Stomach (tissue), 9 donors: ENCODE data around the gene HAND1. TPM values are rescaled to one million over a fixed set of nuclear protein-coding genes. Genes with fewer than 3 reads are reported as not detected.
A peak's percentile ranks its signal among the peaks of the same experiment; 100 is the strongest.

Experiments used
- DNase-seq, 2 donors: peaks; one replicate each; pipeline versions ENCODE4 v3.0.0 to v3.0.0-alpha.2; 2013 to 2019
- H3K27ac ChIP-seq, 5 donors: fragments of 200-600 bp in 4 of 5; sonication (generic) in 4 of 5; one replicate each; pipeline ENCODE4 v1.5.1; 2013 to 2019; ENCODE audit warnings: mild to moderate bottlenecking in 1 of 5, moderate library complexity in 1 of 5
- H3K27me3 ChIP-seq, 3 donors: fragments of 200-600 bp; sonication (generic); one replicate each; pipeline ENCODE4 v1.5.1; 2017 to 2019; ENCODE audit warnings: mixed run types in 1 of 3
- H3K36me3 ChIP-seq, 4 donors: fragments of 200-600 bp; sonication (generic); 1 replicate in 3 of 4; 2 replicates in 1 of 4; pipeline ENCODE4 v1.5.1; 2016 to 2019
- H3K4me1 ChIP-seq, 4 donors: fragments of 200-600 bp; sonication (generic); one replicate each; pipeline ENCODE4 v1.5.1; 2016 to 2019
- H3K4me3 ChIP-seq, 4 donors: fragments of 200-600 bp; sonication (generic) in 3 of 4; one replicate each; pipeline ENCODE4 v1.5.1; 2016 to 2019; ENCODE audit warnings: mild to moderate bottlenecking in 1 of 4
- H3K9me3 ChIP-seq, 4 donors: fragments of 200-600 bp; sonication (generic); one replicate each; pipeline ENCODE4 v1.5.1; 2016 to 2019
- EP300 ChIP-seq: sonication (generic); formaldehyde crosslinking; IDR thresholded peaks from one replicate; pipeline ENCODE4 v1.6.1; 2017; ENCODE audit warnings: antibody characterized with exemption
- POLR2A ChIP-seq, 4 donors: fragments of 450-650 bp; IDR thresholded peaks; one replicate each; pipeline ENCODE4 v1.6.1; 2016; ENCODE audit warnings: antibody characterized with exemption in 4 of 4, control low read depth in 2 of 4, mild to moderate bottlenecking in 1 of 4, moderate library complexity in 1 of 4
- POLR2AphosphoS5 ChIP-seq, 3 donors: sonication (generic); formaldehyde crosslinking; IDR thresholded peaks; one replicate each; pipeline ENCODE4 v1.6.1; 2016; ENCODE audit warnings: antibody characterized with exemption in 3 of 3
- WGBS, 5 donors: extraction: QIAGEN DNeasy Blood & Tissue Kit in 3 of 5; methylation state at CpG; one replicate each; pipeline versions ENCODE4 v1.1.5 to v1.1.7; 2013 to 2018; 5-methylcytosine and 5-hydroxymethylcytosine counted together
- intact Hi-C: fragments of 100-400 bp; cut with DNase I; formaldehyde crosslinking; loops from one replicate; pipeline ENCODE4 v1.15.1; 2023; ENCODE audit warnings: low total_unique reads
- polyA plus RNA-seq, 3 donors: library from polyadenylated mRNA; stranded (reverse); fragments of 200-250 nt; gene quantifications; one replicate each; pipeline ENCODE4 v1.2.3, GENCODE V29; 2013
- total RNA-seq, 5 donors: library from RNA; depleted of rRNA; stranded (reverse); fragments of >200 nt; gene quantifications; one replicate each; pipeline versions ENCODE4 v1.1.0 to v1.2.3, GENCODE V29; 2014 to 2016
- TF ChIP-seq, protein P1 (sequence below), 7 experiments: fragments of 450-650 bp in 4 of 7; fragments of 200-600 bp in 3 of 7; sonication (generic) in 3 of 7; IDR thresholded peaks; one replicate each; pipeline ENCODE4 v1.5.1; 2016 to 2019; ENCODE audit warnings: antibody characterized with exemption in 7 of 7, control low read depth in 2 of 7, mild to moderate bottlenecking in 1 of 7
- donor health status: healthy with polysubstance abuse.
- donor health status: Bipolar disorder and iron deficiency.
- donor health status: healthy.

Gene HAND1
- total and polyA plus RNA-seq, 8 donors, result 32.2 TPM; not detected in 7

DNA sequence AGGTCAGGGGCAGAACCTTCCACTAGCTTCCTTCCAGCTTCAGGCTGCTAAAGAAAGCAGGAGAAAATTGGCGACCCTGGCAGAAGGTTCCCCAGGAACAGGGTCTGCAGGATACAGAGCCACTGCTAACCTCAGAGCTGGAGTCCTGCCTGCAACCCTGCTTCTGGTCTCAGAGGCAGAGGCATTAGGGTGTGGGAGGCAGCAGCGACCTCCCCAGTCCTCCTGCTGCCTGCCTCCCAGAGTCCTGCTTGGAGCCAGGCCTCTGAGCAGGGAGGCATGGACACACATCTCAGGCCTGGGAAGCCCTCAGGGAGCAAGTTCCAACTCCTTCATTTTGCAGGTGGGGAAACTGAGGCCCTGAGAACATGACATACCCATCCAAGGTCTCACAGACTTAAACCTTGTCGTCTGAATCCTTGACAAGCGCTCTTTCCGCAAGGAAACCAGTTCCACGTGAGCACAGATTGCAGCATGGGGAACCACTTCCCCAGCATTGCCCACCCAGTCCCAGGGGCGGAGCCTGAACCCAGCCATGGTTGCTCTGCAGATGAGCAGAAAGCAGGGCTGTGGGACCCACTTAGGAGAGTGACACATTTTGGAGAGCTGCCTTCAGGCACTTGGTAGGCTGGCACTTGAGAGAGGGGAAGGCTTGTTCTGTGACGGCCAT lies 28.2 kb upstream of the HAND1 start:
- no peaks in the 10 kb centered on the region for H3K9me3 ChIP-seq
- no peak for TF ChIP-seq EP300
- no peak for TF ChIP-seq POLR2A (IDR thresholded peaks at IDR 0.05)
- TF ChIP-seq, protein P1, sequence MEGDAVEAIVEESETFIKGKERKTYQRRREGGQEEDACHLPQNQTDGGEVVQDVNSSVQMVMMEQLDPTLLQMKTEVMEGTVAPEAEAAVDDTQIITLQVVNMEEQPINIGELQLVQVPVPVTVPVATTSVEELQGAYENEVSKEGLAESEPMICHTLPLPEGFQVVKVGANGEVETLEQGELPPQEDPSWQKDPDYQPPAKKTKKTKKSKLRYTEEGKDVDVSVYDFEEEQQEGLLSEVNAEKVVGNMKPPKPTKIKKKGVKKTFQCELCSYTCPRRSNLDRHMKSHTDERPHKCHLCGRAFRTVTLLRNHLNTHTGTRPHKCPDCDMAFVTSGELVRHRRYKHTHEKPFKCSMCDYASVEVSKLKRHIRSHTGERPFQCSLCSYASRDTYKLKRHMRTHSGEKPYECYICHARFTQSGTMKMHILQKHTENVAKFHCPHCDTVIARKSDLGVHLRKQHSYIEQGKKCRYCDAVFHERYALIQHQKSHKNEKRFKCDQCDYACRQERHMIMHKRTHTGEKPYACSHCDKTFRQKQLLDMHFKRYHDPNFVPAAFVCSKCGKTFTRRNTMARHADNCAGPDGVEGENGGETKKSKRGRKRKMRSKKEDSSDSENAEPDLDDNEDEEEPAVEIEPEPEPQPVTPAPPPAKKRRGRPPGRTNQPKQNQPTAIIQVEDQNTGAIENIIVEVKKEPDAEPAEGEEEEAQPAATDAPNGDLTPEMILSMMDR (IDR thresholded peaks at IDR 0.05), result no peak
- no peak for TF ChIP-seq POLR2AphosphoS5 (IDR thresholded peaks at IDR 0.05)
- no peaks in the 10 kb centered on the region for H3K4me1 ChIP-seq
- H3K36me3 ChIP-seq, result no peaks in the 10 kb centered on the region
- intact Hi-C loops, result no loop called here
- H3K4me3 ChIP-seq, result no peak overlapping the region
- peaks cover 0 to 52% (median 8%) of the 10 kb centered on the region in 3 donors for H3K27me3 ChIP-seq
- 73 to 87% (median 82%) methylated on average over 8 of the region's 8 CpGs for WGBS, 5 donors
- no peak overlapping the region for H3K27ac ChIP-seq
- DNase-seq, result no peak

DNA sequence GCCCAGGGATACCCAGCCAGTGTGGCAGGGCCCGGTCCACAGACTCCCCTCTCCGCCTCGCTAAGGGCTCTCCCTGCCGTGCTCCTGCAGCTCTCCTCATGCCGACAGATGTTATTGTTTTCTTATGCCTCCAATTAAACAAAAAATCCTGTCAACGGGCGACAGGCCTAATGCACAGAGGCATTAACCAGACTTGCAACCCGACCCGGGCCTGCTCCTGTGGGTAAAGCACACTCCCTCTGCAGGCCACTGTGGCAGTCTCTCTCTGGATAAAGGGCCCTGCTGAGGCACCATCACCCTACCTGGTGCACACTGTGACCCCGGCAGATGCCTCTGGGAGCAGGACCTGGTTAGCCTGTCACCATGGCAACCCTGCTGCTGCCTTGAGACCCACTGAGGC lies 27.5 kb upstream of the HAND1 start:
- no peaks in the 10 kb centered on the region for H3K9me3 ChIP-seq
- H3K4me1 ChIP-seq, result no peaks in the 10 kb centered on the region
- 54 to 73% (median 58%) methylated on average over 9 to 10 of the region's 10 CpGs for WGBS, 5 donors
- intact Hi-C loops, result no loop called here
- H3K4me3 ChIP-seq, result no peak overlapping the region
- TF ChIP-seq POLR2A (IDR thresholded peaks at IDR 0.05) (no peak), EP300 (no peak)
- TF ChIP-seq, protein P1 (IDR thresholded peaks at IDR 0.05), result no peak
- no peaks in the 10 kb centered on the region for H3K36me3 ChIP-seq
- peak in 1 of 2 donors; percentile 37 for DNase-seq
- H3K27me3 ChIP-seq, result peaks cover 0 to 51% (median 6%) of the 10 kb centered on the region in 3 donors
- no peak overlapping the region for H3K27ac ChIP-seq

DNA sequence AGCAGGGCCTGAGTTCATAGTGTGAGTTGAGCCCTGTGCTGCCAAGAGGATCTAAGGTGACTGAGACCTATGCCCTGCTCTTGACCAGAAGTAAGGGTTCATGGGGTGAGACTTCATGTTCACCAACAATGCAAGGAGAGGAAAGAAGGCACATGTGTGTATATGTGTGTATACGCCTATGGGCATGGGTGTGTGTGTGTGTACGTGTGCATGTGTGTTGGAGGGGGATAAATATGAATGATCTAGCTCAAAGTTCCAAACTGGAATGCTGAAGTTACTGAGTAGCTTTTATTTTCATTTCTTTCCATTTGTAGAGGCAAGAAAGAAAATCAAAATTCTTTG lies 25.6 kb upstream of the HAND1 start:
- WGBS, 5 donors, result 90 to 94% (median 93%) methylated on average over 2 of the region's 2 CpGs
- no peak overlapping the region for H3K4me3 ChIP-seq
- TF ChIP-seq POLR2AphosphoS5 (IDR thresholded peaks at IDR 0.05) (no peak), EP300 (no peak)
- DNase-seq, result no peak
- H3K36me3 ChIP-seq, result no peaks in the 10 kb centered on the region
- H3K4me1 ChIP-seq, result no peaks in the 10 kb centered on the region
- H3K27me3 ChIP-seq, result peaks cover 0 to 51% (median 4%) of the 10 kb centered on the region in 3 donors
- no peak overlapping the region for H3K27ac ChIP-seq
- H3K9me3 ChIP-seq, result no peaks in the 10 kb centered on the region
- intact Hi-C loops, result no loop called here

DNA sequence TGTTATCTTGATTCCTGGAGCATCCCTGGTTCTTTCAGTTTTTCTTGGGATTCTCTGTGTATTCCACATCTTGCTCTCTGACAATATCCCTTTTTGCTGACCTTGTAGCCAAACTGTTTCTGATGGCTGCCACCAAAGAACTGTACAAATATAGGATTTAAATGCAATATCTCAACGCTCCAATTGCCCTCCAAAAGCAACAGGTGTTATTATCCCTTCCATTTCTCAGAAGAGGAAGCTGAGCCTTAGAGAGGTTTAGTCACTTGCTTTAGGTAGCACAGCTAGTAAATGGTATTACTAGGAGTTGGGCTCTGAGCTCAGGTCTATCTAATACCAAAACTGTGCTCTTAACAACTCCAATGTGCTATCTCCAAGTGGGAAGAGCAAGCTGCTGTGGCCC lies 24.2 kb upstream of the HAND1 start:
- TF ChIP-seq EP300, result no peak
- no peak for TF ChIP-seq POLR2A (IDR thresholded peaks at IDR 0.05)
- TF ChIP-seq, protein P1 (IDR thresholded peaks at IDR 0.05), result no peak
- TF ChIP-seq POLR2AphosphoS5 (IDR thresholded peaks at IDR 0.05), result no peak
- intact Hi-C loops, result no loop called here
- H3K4me1 ChIP-seq, result no peaks in the 10 kb centered on the region
- H3K27ac ChIP-seq, result no peak overlapping the region
- DNase-seq, result no peak
- peaks cover 0 to 54% (median 4%) of the 10 kb centered on the region in 3 donors for H3K27me3 ChIP-seq
- H3K36me3 ChIP-seq, result no peaks in the 10 kb centered on the region
- H3K9me3 ChIP-seq, result no peaks in the 10 kb centered on the region
- WGBS, 5 donors, result 86 to 100% (median 88%) methylated on average over 1 of the region's 1 CpG
- no peak overlapping the region for H3K4me3 ChIP-seq

DNA sequence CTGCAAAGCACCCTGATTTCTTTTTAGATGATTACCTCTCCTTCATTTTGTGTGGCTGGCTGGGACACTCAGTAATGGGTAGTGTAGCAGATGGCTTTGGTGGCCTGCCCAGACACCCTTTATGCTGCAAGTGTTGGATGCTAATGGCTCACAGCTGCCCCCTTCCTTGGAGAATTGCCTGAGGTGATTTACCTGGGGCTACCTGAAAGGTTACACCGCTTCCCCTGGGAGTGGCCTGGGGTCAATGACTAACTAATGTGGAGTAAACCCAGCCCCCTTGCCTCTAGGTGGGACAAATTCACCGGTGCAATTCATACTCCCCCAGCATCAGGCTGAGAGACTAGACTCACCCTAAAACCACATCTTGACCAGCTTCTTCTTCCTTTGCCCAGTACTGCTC lies 23.5 kb upstream of the HAND1 start:
- H3K27ac ChIP-seq, result no peak overlapping the region
- H3K4me3 ChIP-seq, result no peak overlapping the region
- TF ChIP-seq, protein P1 (IDR thresholded peaks at IDR 0.05), result no peak
- TF ChIP-seq POLR2AphosphoS5 (IDR thresholded peaks at IDR 0.05), result no peak
- no peak for TF ChIP-seq POLR2A (IDR thresholded peaks at IDR 0.05)
- TF ChIP-seq EP300, result no peak
- H3K4me1 ChIP-seq, result no peaks in the 10 kb centered on the region
- DNase-seq, result no peak
- intact Hi-C loops, result no loop called here
- WGBS, 5 donors, result 29 to 50% (median 44%) methylated on average over 2 of the region's 2 CpGs
- peaks cover 0 to 58% (median 4%) of the 10 kb centered on the region in 3 donors for H3K27me3 ChIP-seq
- H3K36me3 ChIP-seq, result no peaks in the 10 kb centered on the region
- no peaks in the 10 kb centered on the region for H3K9me3 ChIP-seq
